T-helper 1 cell treated with Interleukin-12 subunit alpha and Interleukin-12 subunit beta and Interleukin-4 antibody, amounts not matched to agents 30 ng/mL and 1 ng/mL, for 36 hours (primary cell): ENCODE results near the gene ERO1A. TPM values are rescaled to one million over a fixed set of nuclear protein-coding genes. Genes with fewer than 3 reads are reported as not detected.

Experiments used
- intact Hi-C: fragments of 100-400 bp; cut with micrococcal nuclease; formaldehyde crosslinking; loops from one replicate; pipeline ENCODE4 v1.15.1; 2024
- total RNA-seq: library from RNA; stranded (reverse); gene quantifications from 2 replicates; pipeline ENCODE4 v1.2.3, GENCODE V29; 2022

ERO1A gene
- total RNA-seq, 1 donor from 2014 or later = 162 TPM

DNA sequence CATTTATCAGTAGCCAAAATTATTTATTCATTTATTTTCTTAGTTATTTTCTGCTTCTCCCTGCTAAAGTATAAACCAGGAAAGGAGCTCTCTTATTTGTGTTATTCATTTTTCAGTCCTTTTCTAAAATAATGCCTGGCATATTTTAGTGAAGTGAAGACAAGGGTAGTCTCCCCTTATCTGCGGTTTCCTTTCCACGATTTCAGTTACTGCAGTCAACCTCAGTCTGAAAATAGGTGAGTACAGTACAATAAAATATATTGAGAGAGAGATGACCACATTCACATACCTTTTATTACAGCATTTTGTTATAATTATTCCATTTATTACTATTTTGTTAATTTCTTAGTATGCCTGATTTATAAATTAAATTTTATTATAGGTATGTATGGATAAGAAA is 85.2 kb downstream of the ERO1A start:
- intact Hi-C loops = no loop called here

DNA sequence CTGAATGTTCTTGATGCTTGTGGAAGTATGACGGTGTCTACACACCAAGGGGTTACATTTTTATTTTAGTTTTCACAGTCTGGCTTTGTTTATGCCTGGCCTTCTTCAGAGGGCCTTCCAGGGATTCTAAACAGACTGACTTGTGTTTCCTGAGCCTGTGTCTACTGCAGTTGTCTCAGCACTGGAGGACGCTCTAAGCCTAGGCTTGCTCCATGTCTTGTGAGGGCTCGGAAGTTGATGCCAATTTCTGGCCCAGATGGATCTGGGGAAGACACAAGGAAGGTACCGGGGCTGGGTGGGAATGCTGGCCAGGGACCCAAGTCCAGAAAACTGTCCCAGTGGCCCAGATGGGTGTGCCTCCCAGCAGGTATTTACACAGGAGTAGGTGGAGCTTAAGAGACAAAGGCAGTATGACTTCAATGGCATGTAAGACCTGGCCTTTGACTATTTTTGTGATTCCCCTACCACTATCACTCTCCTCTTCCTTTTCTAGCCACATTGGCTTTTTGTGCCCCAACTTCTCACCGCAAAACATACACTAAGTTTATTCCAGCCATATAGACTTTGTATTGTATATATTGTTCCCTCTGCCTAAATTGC is 85.8 kb downstream of the ERO1A start:
- intact Hi-C loops = no loop called here

GRCh38 chr14:52607061-52607460 is 88.3 kb downstream of the ERO1A start:
- intact Hi-C loops = no loop called here

GRCh38 chr14:52602131-52602530 is 93.2 kb downstream of the ERO1A start:
- intact Hi-C loops = no loop called here

DNA sequence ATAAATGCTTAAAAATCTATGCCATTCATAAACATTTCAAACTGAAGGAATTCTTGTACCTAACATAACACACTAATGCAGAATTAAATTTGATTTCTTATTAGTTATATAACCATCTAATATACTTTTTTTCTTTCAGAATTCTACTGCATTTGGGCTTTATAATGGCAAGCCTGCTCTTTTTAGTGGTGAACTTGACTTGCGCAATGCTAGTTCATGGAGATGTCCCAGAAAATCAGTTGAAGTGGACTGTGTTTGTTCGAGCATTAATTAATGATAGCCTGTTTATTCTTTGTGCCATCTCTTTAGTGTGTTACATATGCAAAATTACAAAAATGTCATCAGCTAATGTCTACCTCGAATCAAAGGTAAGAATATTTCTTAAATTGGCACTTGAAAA is 95.4 kb downstream of the ERO1A start:
- intact Hi-C loops = no loop called here

DNA sequence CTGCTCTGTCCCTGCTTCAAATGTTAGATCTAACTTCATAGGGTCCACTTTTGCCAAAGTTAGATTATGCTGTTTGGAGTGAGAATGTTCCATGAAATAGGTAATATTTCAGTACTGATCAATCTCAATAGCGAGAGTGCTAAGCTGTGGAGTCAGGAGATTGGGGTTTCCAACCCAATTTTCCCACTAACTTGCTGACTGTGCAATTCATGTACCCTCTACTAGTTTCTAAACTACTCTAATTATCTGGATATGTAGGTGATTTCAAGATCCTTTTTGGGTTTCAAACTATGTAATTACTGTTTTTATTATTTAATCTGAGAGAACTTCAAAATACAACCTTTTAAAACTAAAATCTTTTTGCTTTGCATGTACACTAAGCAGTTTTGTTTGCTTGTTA is 96.8 kb downstream of the ERO1A start:
- intact Hi-C loops = no loop called here

DNA sequence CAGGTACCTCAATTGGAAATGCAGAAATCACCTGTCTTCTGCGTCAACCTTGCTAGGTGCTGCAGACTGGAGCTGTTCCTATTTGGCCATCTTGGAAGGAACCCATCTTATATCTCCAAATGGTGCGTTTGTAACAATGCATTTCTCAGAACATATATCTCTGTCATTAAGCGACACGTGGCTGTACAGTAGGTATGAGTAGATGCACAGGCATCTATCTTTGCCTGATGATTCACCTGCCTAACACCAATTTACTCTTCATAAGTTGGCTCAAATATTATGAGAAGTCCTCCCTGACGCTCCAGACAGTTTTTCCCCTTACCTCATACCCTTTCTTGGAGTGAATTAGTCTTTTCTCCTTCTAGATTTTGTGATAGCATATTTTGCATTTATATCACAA is 98.5 kb downstream of the ERO1A start:
- intact Hi-C loops = no loop called here

DNA sequence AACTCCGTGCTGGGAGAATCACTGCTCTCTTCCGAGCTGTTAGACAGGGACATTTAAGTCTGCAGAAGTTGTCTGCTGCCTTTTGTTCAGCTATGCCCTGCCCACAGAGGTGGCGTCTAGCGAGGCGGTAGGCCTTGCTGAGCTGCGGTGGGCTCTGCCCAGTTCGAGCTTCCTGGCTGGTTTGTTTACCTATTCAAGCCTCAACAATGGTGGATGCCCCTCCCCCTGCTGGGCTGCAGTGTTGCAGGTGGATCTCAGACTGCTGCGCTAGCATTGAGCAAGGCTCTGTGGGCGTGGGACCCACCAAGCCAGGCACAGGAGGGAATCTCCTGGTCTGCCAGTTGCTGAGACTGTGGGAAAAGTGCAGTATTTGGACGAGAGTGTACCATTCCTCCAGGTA is 99.0 kb downstream of the ERO1A start:
- intact Hi-C loops = no loop called here

- intact Hi-C loops = no loop called here
Observed at GRCh38 chr14:52590318-52590717, 105.0 kb downstream of the ERO1A start.

Other genes with a start within 250 kb of the ERO1A start
- 9.5 and 10.2 TPM in 2 replicates for gene TXNDC16, start 143.1 kb downstream of the ERO1A start, total RNA-seq
- 0.32 and 0.47 TPM in 2 replicates for gene GPR137C, start 142.7 kb downstream of the ERO1A start, total RNA-seq
- 96.6 and 99.0 TPM in 2 replicates for gene PSMC6, start 11.6 kb upstream of the ERO1A start, total RNA-seq
- 22.9 and 24.3 TPM in 2 replicates for gene STYX, start 34.6 kb upstream of the ERO1A start, total RNA-seq
- 14.0 TPM in 2 replicates for gene GNPNAT1, start 96.0 kb upstream of the ERO1A start, total RNA-seq